Measurements from ENCODE around the gene MCTP1. TPM values are rescaled to one million over a fixed set of nuclear protein-coding genes. Genes with fewer than 3 reads are reported as not detected.

MCTP1 gene
- total RNA-seq, 1 experiment from 2014 or later = 5.6 TPM

GRCh38 chr5:94692581-94692980 is 592.3 kb downstream of the MCTP1 start (continued):
- TF ChIP-seq MLX (CRISPR knock-in tag; IDR thresholded peaks at IDR 0.05) = no peak
- TF ChIP-seq ZNF416 (CRISPR knock-in tag; IDR thresholded peaks at IDR 0.05) = no peak
- no peak for TF ChIP-seq ZNF671 (CRISPR knock-in tag; IDR thresholded peaks at IDR 0.05)
- no peak for TF ChIP-seq TP53 (CRISPR knock-in tag; IDR thresholded peaks at IDR 0.05)
- no peak for TF ChIP-seq ATF2 (CRISPR knock-in tag; IDR thresholded peaks at IDR 0.05; ENCODE audit: borderline replicate concordance, low read depth)
- no peak for TF ChIP-seq ZNF532 (CRISPR knock-in tag; IDR thresholded peaks at IDR 0.05; ENCODE audit: borderline replicate concordance)
- TF ChIP-seq PRRX2 (CRISPR knock-in tag; IDR thresholded peaks at IDR 0.05) = no peak
- TF ChIP-seq ZNF425 (CRISPR knock-in tag; conservative IDR thresholded peaks at IDR 0.05) = no peak
- no peak for TF ChIP-seq ARID4B (CRISPR knock-in tag; IDR thresholded peaks at IDR 0.05; ENCODE audit: borderline replicate concordance)
- no peak for TF ChIP-seq ELF4 (CRISPR knock-in tag; IDR thresholded peaks at IDR 0.05; ENCODE audit: low read depth)

- Mint-ChIP-seq H3K4me1 (peaks cover 18% of the 10 kb centered on the region), H3K9me3 (no peaks in the 10 kb centered on the region), H3K27ac (peak overlapping the region; percentile 86; the same call in 1 of the 2 replicates), H3K27me3 (ENCODE audit: low read depth) (no peaks in the 10 kb centered on the region), H3K36me3 (peaks cover 10% of the 10 kb centered on the region), H3K4me3 (no peak overlapping the region; the same call in 1 of the 2 replicates)
- ChIA-PET CTCF (interaction anchor here (0.8 to 1.2 kb wide), 7 partner anchors 16 to 1085 kb away, joined by 3 to 8 read pairs (median 4); no protein-coding TSS in a partner anchor), POLR2A (no interaction called here)
- no peak for ATAC-seq
- no peak for DNase-seq (ENCODE audit: low spot score)
- TF ChIP-seq NFE2L1 (CRISPR knock-in tag; IDR thresholded peaks at IDR 0.05) (no peak), NFATC4 (CRISPR knock-in tag; IDR thresholded peaks at IDR 0.05) (no peak), SMAD3 (CRISPR knock-in tag; IDR thresholded peaks at IDR 0.05; ENCODE audit: borderline replicate concordance) (no peak), HMGA2 (CRISPR knock-in tag; IDR thresholded peaks at IDR 0.05) (no peak), ZNF263 (CRISPR knock-in tag; IDR thresholded peaks at IDR 0.05; ENCODE audit: low read depth) (no peak), E2F5 (CRISPR knock-in tag; IDR thresholded peaks at IDR 0.05) (no peak), ZBTB21 (CRISPR knock-in tag; IDR thresholded peaks at IDR 0.05; ENCODE audit: borderline replicate concordance) (no peak), ZNF396 (CRISPR knock-in tag; IDR thresholded peaks at IDR 0.05; ENCODE audit: borderline replicate concordance) (no peak), HMGXB4 (CRISPR knock-in tag; IDR thresholded peaks at IDR 0.05) (no peak), GTF2I (CRISPR knock-in tag; conservative IDR thresholded peaks at IDR 0.05) (no peak), MAX (CRISPR knock-in tag; IDR thresholded peaks at IDR 0.05) (no peak)
Measured at GRCh38 chr5:94691949-94692348, 592.9 kb downstream of the MCTP1 start.

Measured in WTC11 (cell line).